Bronchial epithelial cell (primary cell): Measurements from ENCODE around the gene PLXNA3. TPM values are rescaled to one million over a fixed set of nuclear protein-coding genes. Genes with fewer than 3 reads are reported as not detected.

ENCODE experiments used
- DNase-seq: peaks from one replicate; pipeline ENCODE4 v3.0.0-alpha.2; 2010; ENCODE audit warnings: low read depth
- FAIRE-seq: peaks from 2 replicates; lab custom pipeline; 2011; peaks lifted over from hg19 to GRCh38; lab: Jason Lieb, UNC
- H3K27me3 ChIP-seq: 2 replicates; pipeline ENCODE4 v1.5.1; 2011; ENCODE audit warnings: low read length; ENCODE audit not compliant: control insufficient read depth, insufficient read depth
- H3K36me3 ChIP-seq: 2 replicates; pipeline ENCODE4 v1.5.1; 2011; ENCODE audit warnings: low read length; ENCODE audit not compliant: control insufficient read depth, insufficient read depth
- H3K4me3 ChIP-seq: 2 replicates; pipeline ENCODE4 v1.5.1; 2011; ENCODE audit warnings: mild to moderate bottlenecking, low read depth, low read length, control low read depth
- total RNA-seq: library from RNA; depleted of rRNA; stranded (reverse); fragments of >200 nt; gene quantifications from 2 replicates; pipeline ENCODE4 v1.2.1, GENCODE V29; 2014
- TF ChIP-seq, protein P1 (sequence below): IDR thresholded peaks from 2 replicates; pipeline ENCODE4 v1.5.1; 2011; ENCODE audit warnings: mild to moderate bottlenecking, moderate library complexity, low read length, control low read depth, inconsistent platforms; ENCODE audit not compliant: insufficient read depth, severe bottlenecking

The PLXNA3 gene
- total RNA-seq, 1 donor from 2014 or later, result 8.7 TPM

GRCh38 chrX:154413142-154413541 is 44.9 kb upstream of the PLXNA3 start:
- DNase-seq (no peak), FAIRE-seq (no peak)
- Histone ChIP-seq H3K36me3 (peaks cover 2% of the 10 kb centered on the region), H3K27me3 (no peaks in the 10 kb centered on the region), H3K4me3 (no peak overlapping the region)
- TF ChIP-seq, protein P1, sequence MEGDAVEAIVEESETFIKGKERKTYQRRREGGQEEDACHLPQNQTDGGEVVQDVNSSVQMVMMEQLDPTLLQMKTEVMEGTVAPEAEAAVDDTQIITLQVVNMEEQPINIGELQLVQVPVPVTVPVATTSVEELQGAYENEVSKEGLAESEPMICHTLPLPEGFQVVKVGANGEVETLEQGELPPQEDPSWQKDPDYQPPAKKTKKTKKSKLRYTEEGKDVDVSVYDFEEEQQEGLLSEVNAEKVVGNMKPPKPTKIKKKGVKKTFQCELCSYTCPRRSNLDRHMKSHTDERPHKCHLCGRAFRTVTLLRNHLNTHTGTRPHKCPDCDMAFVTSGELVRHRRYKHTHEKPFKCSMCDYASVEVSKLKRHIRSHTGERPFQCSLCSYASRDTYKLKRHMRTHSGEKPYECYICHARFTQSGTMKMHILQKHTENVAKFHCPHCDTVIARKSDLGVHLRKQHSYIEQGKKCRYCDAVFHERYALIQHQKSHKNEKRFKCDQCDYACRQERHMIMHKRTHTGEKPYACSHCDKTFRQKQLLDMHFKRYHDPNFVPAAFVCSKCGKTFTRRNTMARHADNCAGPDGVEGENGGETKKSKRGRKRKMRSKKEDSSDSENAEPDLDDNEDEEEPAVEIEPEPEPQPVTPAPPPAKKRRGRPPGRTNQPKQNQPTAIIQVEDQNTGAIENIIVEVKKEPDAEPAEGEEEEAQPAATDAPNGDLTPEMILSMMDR, result no peak

GRCh38 chrX:154417157-154417556 is 40.9 kb upstream of the PLXNA3 start:
- FAIRE-seq, result no peak
- H3K4me3 ChIP-seq, result no peak overlapping the region
- DNase-seq, result no peak
- H3K27me3 ChIP-seq, result no peaks in the 10 kb centered on the region
- peaks cover 3% of the 10 kb centered on the region for H3K36me3 ChIP-seq
- TF ChIP-seq, protein P1, result no peak

DNA sequence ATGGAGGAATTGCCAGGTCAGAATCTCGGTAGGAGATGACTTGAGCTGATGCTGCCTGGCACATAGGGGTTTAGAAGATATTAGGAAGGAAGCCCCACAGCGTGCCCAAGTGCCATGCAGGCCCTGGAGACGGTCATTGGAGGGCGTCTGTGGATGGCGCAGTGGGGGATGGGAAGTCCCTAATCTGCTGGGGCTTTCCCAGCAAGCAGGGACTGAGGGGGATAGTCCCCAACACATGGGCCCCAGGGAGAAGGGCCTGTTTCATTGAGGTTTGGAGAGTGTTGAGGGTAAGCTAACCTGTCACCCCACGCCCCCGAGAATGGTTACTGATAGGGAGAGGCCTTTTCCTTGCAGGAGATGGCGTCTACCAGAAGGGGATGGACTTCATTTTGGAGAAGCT is 38.9 kb upstream of the PLXNA3 start:
- Histone ChIP-seq H3K36me3 (peaks cover 1% of the 10 kb centered on the region), H3K4me3 (no peak overlapping the region), H3K27me3 (no peaks in the 10 kb centered on the region)
- TF ChIP-seq, protein P1, result no peak
- FAIRE-seq, result no peak
- no peak for DNase-seq

DNA sequence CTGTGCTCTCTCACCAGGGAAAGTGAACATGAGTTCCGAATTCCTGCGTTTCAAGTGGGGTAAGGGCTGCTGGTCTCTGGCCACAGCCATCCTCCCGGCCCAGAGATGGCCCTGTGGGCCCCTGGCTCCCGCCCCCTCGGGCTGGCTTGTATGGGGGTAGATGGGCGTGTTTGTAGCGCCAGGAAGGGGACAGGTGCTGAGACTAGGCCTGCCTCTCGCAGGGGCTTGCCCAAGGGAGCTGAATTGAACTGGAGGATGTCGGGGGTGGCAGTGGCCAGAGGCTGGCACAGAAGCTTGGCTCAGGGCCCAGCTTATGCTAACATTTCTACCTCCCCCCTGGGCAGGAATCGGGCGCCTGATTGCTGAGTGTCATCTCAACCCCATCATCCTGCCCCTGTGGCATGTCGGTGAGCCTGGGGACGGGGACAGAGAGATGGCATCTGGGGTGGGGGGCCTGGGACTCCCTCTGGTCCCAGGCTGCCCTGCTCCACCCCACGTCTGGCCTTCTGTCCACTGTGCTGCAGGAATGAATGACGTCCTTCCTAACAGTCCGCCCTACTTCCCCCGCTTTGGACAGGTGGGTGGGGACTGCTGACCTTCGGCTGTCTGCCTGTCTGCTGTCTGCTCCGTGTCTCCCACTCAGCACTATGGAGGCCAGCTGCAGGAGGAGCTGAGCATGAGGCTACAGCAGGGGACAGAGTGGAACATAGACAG is 38.2 kb upstream of the PLXNA3 start:
- TF ChIP-seq, protein P1, result no peak
- FAIRE-seq, result no peak
- DNase-seq, result no peak
- Histone ChIP-seq H3K36me3 (peaks cover 1% of the 10 kb centered on the region), H3K27me3 (no peaks in the 10 kb centered on the region), H3K4me3 (no peak overlapping the region)

DNA sequence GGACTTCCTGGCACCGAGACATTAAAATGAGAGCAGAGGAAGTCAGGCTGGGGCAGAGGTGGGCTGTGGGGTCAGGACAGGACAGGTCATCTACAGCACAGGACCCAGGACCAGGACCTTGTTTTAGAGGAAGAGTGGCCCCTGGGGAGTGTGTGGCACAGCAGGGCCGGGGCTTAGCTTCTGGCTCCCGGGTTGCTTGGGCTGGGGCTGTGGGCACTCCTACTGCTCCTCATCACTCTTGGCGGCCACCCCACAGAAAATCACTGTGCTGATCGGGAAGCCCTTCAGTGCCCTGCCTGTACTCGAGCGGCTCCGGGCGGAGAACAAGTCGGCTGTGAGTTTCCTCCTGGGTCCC is 37.7 kb upstream of the PLXNA3 start:
- DNase-seq (no peak), FAIRE-seq (no peak)
- no peak overlapping the region for H3K4me3 ChIP-seq
- H3K36me3 ChIP-seq, result peaks cover 1% of the 10 kb centered on the region
- TF ChIP-seq, protein P1, result no peak
- no peaks in the 10 kb centered on the region for H3K27me3 ChIP-seq
